PC-3 (cell line): ENCODE results near the gene RAB31. TPM values are rescaled to one million over a fixed set of nuclear protein-coding genes. Genes with fewer than 3 reads are reported as not detected.
"Not testable (repeated sequence)": the region's sequence is repeated elsewhere in the genome, so short reads cannot be mapped to it uniquely, and the experiment has no call there.

Source experiments
- ATAC-seq: fragments of 200-7000 bp; cut with Tn5 transposase; 2 replicates; pipeline ENCODE4 v1.9.1; 2020; ENCODE audit warnings: mild to moderate bottlenecking, moderate library complexity
- BruUV-seq: library from RNA; stranded (reverse); fragments of 400-500 nt; replicated peaks from 2 replicates; lab custom pipeline; 2021; lab: Mats Ljungman, UMichigan
- CTCF ChIA-PET: fragments of 300-600 bp; sonication (Branson Sonifier 250); formaldehyde crosslinking; loops from one replicate; lab custom pipeline; 2022; ENCODE audit warnings: antibody characterized with exemption; lab: Charles Lee
- POLR2A ChIA-PET: fragments of 300-600 bp; sonication (Branson Sonifier 250); formaldehyde crosslinking; loops from one replicate; lab custom pipeline; 2022; ENCODE audit warnings: antibody characterized with exemption; ENCODE audit not compliant: unreplicated experiment; lab: Charles Lee
- DNase-seq: peaks from one replicate; pipeline ENCODE4 v3.0.0-alpha.2; 2015
- H2AFZ ChIP-seq: fragments of 300-600 bp; sonication (generic); 2 replicates; pipeline ENCODE4 v1.6.0; 2016; ENCODE audit warnings: antibody characterized with exemption, low read length
- H3F3A ChIP-seq: fragments of 300-600 bp; sonication (generic); one replicate; pipeline ENCODE4 v1.6.0; 2017; ENCODE audit warnings: antibody characterized with exemption, low read length, control low read depth, mild to moderate bottlenecking; ENCODE audit not compliant: unreplicated experiment
- H3K27ac ChIP-seq: fragments of 300-600 bp; sonication (generic); 2 replicates; pipeline ENCODE4 v1.5.1; 2016; ENCODE audit warnings: mild to moderate bottlenecking, low read length
- H3K27me3 ChIP-seq: fragments of 300-600 bp; sonication (generic); 2 replicates; pipeline ENCODE4 v1.6.1; 2016; ENCODE audit warnings: low read length, mixed read lengths
- H3K36me3 ChIP-seq: fragments of 300-600 bp; sonication (generic); 2 replicates; pipeline ENCODE4 v1.6.1; 2016; ENCODE audit warnings: low read depth, mixed run types, low read length, mixed read lengths
- H3K4me1 ChIP-seq: fragments of 300-600 bp; sonication (generic); 2 replicates; pipeline ENCODE4 v1.5.1; 2016; ENCODE audit warnings: low read length; ENCODE audit not compliant: insufficient read depth
- H3K4me2 ChIP-seq: fragments of 300-600 bp; sonication (generic); 2 replicates; pipeline ENCODE4 v1.6.0; 2016; ENCODE audit warnings: low read length
- H3K4me3 ChIP-seq: fragments of 300-600 bp; sonication (generic); 2 replicates; pipeline ENCODE4 v1.5.1; 2016; ENCODE audit warnings: mild to moderate bottlenecking, low read length, mixed read lengths
- H3K79me2 ChIP-seq: fragments of 300-600 bp; sonication (generic); 2 replicates; pipeline ENCODE4 v1.6.1; 2017; ENCODE audit warnings: low read length, mixed read lengths
- H3K9ac ChIP-seq: fragments of 300-600 bp; sonication (generic); 2 replicates; pipeline ENCODE4 v1.6.0; 2016; ENCODE audit warnings: mild to moderate bottlenecking, low read length
- H3K9me2 ChIP-seq: fragments of 300-600 bp; sonication (generic); replicated peaks from 2 replicates; pipeline ENCODE4 v1.6.1; 2016; ENCODE audit warnings: mixed run types, low read length, mixed read lengths
- H3K9me3 ChIP-seq: fragments of 300-600 bp; sonication (generic); 2 replicates; pipeline ENCODE4 v1.6.1; 2016; ENCODE audit warnings: low read length, mixed read lengths
- H4K20me1 ChIP-seq: fragments of 300-600 bp; sonication (generic); 2 replicates; pipeline ENCODE4 v1.6.1; 2016; ENCODE audit warnings: low read length, mixed read lengths
- CTCF ChIP-seq: fragments of 300-600 bp; sonication (generic); conservative IDR thresholded peaks from 2 replicates; pipeline ENCODE4 v1.5.1; 2017; ENCODE audit warnings: antibody characterized with exemption, low read depth, mild to moderate bottlenecking, low read length
- EZH2 ChIP-seq: fragments of 300-600 bp; sonication (generic); IDR thresholded peaks from one replicate; pipeline ENCODE4 v1.6.1; 2017; ENCODE audit warnings: antibody characterized with exemption, mild to moderate bottlenecking, low read length; ENCODE audit not compliant: unreplicated experiment
- EZH2phosphoT487 ChIP-seq: fragments of 300-600 bp; sonication (generic); IDR thresholded peaks from 2 replicates; pipeline ENCODE4 v1.6.1; 2018; ENCODE audit warnings: mild to moderate bottlenecking, antibody characterized with exemption, low read length, borderline replicate concordance
- intact Hi-C: fragments of 100-400 bp; cut with micrococcal nuclease; formaldehyde crosslinking; loops from 2 replicates; pipeline ENCODE4 v1.9.0; 2023
- total RNA-seq: library from RNA; depleted of rRNA; stranded (reverse); fragments of >200 nt; gene quantifications from 2 replicates; pipeline ENCODE4 v1.2.3, GENCODE V29; 2014

Gene RAB31
- total RNA-seq, 1 experiment from 2014 or later: 3.8 TPM

- no TSS peak for BruUV-seq
- Histone ChIP-seq H3K4me1 (peaks cover 3% of the 10 kb centered on the region; the same call in 1 of the 2 replicates), H3K36me3 (no peaks in the 10 kb centered on the region), H3K9ac (no peak overlapping the region), H2AFZ (no peak overlapping the region), H3K9me2 (no peaks in the 10 kb centered on the region), H3K9me3 (no peaks in the 10 kb centered on the region), H3K4me2 (no peak overlapping the region), H3K27me3 (no peaks in the 10 kb centered on the region), H3K27ac (no peak overlapping the region), H3F3A (no peaks in the 10 kb centered on the region), H4K20me1 (no peaks in the 10 kb centered on the region), H3K4me3 (no peak overlapping the region), H3K79me2 (no peaks in the 10 kb centered on the region)
- intact Hi-C loops: no loop called here
- DNase-seq (no peak), ATAC-seq (no peak)
- no peak for TF ChIP-seq EZH2phosphoT487
- TF ChIP-seq EZH2: no peak
- no peak for TF ChIP-seq CTCF
- CTCF ChIA-PET: no interaction called here
- POLR2A ChIA-PET: no interaction called here
These were observed 146.9 kb downstream of the RAB31 start for GRCh38 chr18:9854801-9855676.

DNA sequence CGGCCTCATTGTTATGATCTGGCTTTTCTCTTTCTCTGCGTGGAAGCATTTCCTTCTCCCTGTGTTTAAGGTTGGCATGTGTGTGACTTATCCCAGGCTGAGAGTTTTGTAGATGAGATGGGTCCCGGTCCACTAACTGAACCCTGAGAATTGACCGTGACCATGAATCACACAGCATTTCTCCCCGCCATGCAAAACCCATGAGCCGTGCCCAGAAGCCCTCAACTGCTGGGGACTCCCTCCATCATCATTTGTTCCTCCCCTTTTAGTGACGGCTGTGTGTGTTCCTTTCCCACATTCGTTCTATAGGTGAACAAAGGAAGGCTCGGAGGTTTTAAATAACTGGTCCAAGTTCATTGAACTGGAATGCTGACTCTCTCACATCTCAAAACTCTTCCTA lies 147.6 kb downstream of the RAB31 start:
- ChIA-PET CTCF (no interaction called here), POLR2A (no interaction called here)
- Histone ChIP-seq H3K9me3 (no peaks in the 10 kb centered on the region), H3K27ac (no peak overlapping the region), H3F3A (no peaks in the 10 kb centered on the region), H3K4me2 (no peak overlapping the region), H3K36me3 (no peaks in the 10 kb centered on the region), H3K79me2 (no peaks in the 10 kb centered on the region), H3K9ac (no peak overlapping the region), H4K20me1 (no peaks in the 10 kb centered on the region), H3K27me3 (no peaks in the 10 kb centered on the region), H3K9me2 (no peaks in the 10 kb centered on the region), H2AFZ (no peak overlapping the region), H3K4me3 (no peak overlapping the region), H3K4me1 (peaks cover 3% of the 10 kb centered on the region; the same call in 1 of the 2 replicates)
- intact Hi-C loops: no loop called here
- ATAC-seq (no peak), DNase-seq (no peak)
- no TSS peak for BruUV-seq
- TF ChIP-seq CTCF (no peak), EZH2 (no peak), EZH2phosphoT487 (no peak)

DNA sequence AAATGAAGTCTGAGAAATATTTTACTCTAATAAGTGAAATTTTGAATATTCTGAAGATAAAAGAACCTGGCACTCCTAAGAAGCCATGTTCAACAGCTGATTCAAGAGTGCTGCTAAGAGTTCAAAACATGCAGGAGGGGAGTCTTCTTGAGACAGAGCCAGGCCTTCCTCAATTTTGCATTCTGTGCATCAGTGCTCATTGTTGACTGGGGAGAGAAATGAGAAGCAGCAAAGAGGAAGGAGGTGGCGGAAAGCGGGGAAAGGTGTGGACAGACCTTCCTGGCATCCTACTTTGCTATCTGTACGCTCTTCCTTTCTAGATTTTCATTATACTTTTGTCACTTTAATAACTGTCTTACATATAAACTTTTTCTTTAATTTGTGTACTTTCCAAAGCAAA lies 148.0 kb downstream of the RAB31 start:
- H3K9me3 ChIP-seq: no peaks in the 10 kb centered on the region
- no peak overlapping the region for H3K4me3 ChIP-seq
- H3K9me2 ChIP-seq: no peaks in the 10 kb centered on the region
- no peaks in the 10 kb centered on the region for H3K36me3 ChIP-seq
- no TSS peak for BruUV-seq
- H3K79me2 ChIP-seq: no peaks in the 10 kb centered on the region
- H3K9ac ChIP-seq: no peak overlapping the region
- ATAC-seq (no peak), DNase-seq (no peak)
- intact Hi-C loops: no loop called here
- ChIA-PET CTCF (no interaction called here), POLR2A (no interaction called here)
- H2AFZ ChIP-seq: no peak overlapping the region
- H3K4me2 ChIP-seq: no peak overlapping the region
- no peaks in the 10 kb centered on the region for H3K27me3 ChIP-seq
- TF ChIP-seq EZH2 (no peak), EZH2phosphoT487 (no peak), CTCF (no peak)
- no peaks in the 10 kb centered on the region for H4K20me1 ChIP-seq
- peaks cover 3% of the 10 kb centered on the region; the same call in 1 of the 2 replicates for H3K4me1 ChIP-seq
- no peaks in the 10 kb centered on the region for H3F3A ChIP-seq
- H3K27ac ChIP-seq: no peak overlapping the region

DNA sequence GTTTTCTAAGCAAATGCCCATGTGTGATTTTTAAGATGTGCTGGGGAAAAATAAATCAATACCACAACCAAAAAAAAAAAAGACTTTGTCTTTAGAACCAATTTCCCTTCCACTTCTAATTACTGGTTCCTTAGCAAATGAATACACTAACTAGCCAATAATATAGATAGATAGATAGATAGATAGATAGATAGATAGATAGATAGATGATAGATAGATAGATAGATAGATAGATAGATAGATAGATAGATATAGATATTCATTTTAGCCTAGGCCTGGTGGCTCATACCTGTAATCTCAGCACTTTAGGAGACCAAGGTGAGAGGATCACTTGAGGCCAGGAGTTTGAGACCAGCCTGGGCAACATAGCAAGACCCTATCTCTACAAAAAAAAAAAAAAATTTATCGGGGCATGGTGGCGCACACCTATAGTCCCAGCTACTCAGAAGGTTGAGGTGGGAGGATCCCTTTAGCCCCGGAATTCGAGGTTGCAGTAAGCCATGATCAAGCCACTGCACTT lies 149.4 kb downstream of the RAB31 start:
- H3K9me3 ChIP-seq, H3K79me2 ChIP-seq, H3K4me1 ChIP-seq, H3F3A ChIP-seq, intact Hi-C loops, H3K27me3 ChIP-seq, H3K4me2 ChIP-seq, ATAC-seq, H2AFZ ChIP-seq, H3K4me3 ChIP-seq, H3K9ac ChIP-seq, H3K9me2 ChIP-seq, CTCF ChIA-PET, H3K36me3 ChIP-seq, H4K20me1 ChIP-seq, DNase-seq, BruUV-seq, H3K27ac ChIP-seq, POLR2A ChIA-PET: not testable (repeated sequence)
